ENCODE data around the gene TMEM33. TPM values are rescaled to one million over a fixed set of nuclear protein-coding genes. Genes with fewer than 3 reads are reported as not detected.
A peak's percentile ranks its signal among the peaks of the same experiment; 100 is the strongest.
"Not testable (repeated sequence)": the region's sequence is repeated elsewhere in the genome, so short reads cannot be mapped to it uniquely, and the experiment has no call there.

Gene TMEM33
- total RNA-seq, result 10 to 100 TPM; 50.1 to 68.3 TPM

GRCh38 chr4:41934901-41935651 lies at the start of gene TMEM33:
TSS of gene TMEM33 (plus strand) at chr4:41935429. CDS start at chr4:41935485, 56 bp downstream.
- H3K4me1 Mint-ChIP-seq, result peaks cover 55% of the 10 kb centered on the region
- peak within 1 kb of the TSS; percentile 90 for H3K4me3 Mint-ChIP-seq
- ATAC-seq (peak; percentile 85), DNase-seq (peak; percentile 86)
- CTCF ChIA-PET, result interaction anchor here (0.8 to 1.4 kb wide), 2 partner anchors 22 to 55 kb away, joined by 3 to 4 read pairs; partner anchors contain the start of gene SLC30A9
- peaks cover 4% of the 10 kb centered on the region for H3K9me3 Mint-ChIP-seq (ENCODE audit: low read depth)
- H3K27ac Mint-ChIP-seq, result peak within 1 kb of the TSS; percentile 85
- H3K27me3 Mint-ChIP-seq, result no peaks in the 10 kb centered on the region
- H3K36me3 Mint-ChIP-seq, result peaks cover 29% of the 10 kb centered on the region

GRCh38 chr4:41885456-41885855 lies 49.8 kb upstream of the TMEM33 start:
- Mint-ChIP-seq H3K4me1 (peaks cover 10% of the 10 kb centered on the region), H3K4me3 (no peak overlapping the region), H3K27me3 (peaks cover 60% of the 10 kb centered on the region), H3K27ac (no peak overlapping the region), H3K9me3 (ENCODE audit: low read depth) (no peaks in the 10 kb centered on the region), H3K36me3 (no peaks in the 10 kb centered on the region)
- ATAC-seq (no peak), DNase-seq (no peak)
- CTCF ChIA-PET, result interaction anchor here (1.7 kb wide), 1 partner anchor 192 kb away, joined by 6 read pairs; no protein-coding TSS in a partner anchor

- no peak overlapping the region for H3K4me3 Mint-ChIP-seq
- DNase-seq (no peak), ATAC-seq (no peak)
- H3K27me3 Mint-ChIP-seq, result peaks cover 49% of the 10 kb centered on the region
- H3K36me3 Mint-ChIP-seq, result no peaks in the 10 kb centered on the region
- no peaks in the 10 kb centered on the region for H3K9me3 Mint-ChIP-seq (ENCODE audit: low read depth)
- no peak overlapping the region for H3K27ac Mint-ChIP-seq
- CTCF ChIA-PET, result interaction anchor here (1.0 to 1.7 kb wide), 8 partner anchors 10 to 621 kb away, joined by 3 to 6 read pairs (median 4); no protein-coding TSS in a partner anchor
- H3K4me1 Mint-ChIP-seq, result peaks cover 4% of the 10 kb centered on the region
These were observed 48.0 kb upstream of the TMEM33 start for GRCh38 chr4:41887277-41887676.

- no peak overlapping the region for H3K27ac Mint-ChIP-seq
- H3K27me3 Mint-ChIP-seq, result peaks cover 48% of the 10 kb centered on the region
- no peaks in the 10 kb centered on the region for H3K9me3 Mint-ChIP-seq (ENCODE audit: low read depth)
- CTCF ChIA-PET, result interaction anchor here (0.6 to 1.7 kb wide), 9 partner anchors 11 to 622 kb away, joined by 3 to 6 read pairs (median 3); no protein-coding TSS in a partner anchor
- ATAC-seq, result no peak
- H3K4me1 Mint-ChIP-seq, result no peaks in the 10 kb centered on the region
- peak; percentile 54 for DNase-seq
- H3K36me3 Mint-ChIP-seq, result no peaks in the 10 kb centered on the region
- H3K4me3 Mint-ChIP-seq, result no peak overlapping the region
These were observed 47.2 kb upstream of the TMEM33 start for GRCh38 chr4:41887821-41888686.

- H3K27ac Mint-ChIP-seq, result no peak overlapping the region
- no peaks in the 10 kb centered on the region for H3K9me3 Mint-ChIP-seq (ENCODE audit: low read depth)
- no peaks in the 10 kb centered on the region for H3K36me3 Mint-ChIP-seq
- no peak for DNase-seq
- CTCF ChIA-PET, result interaction anchor here (1.3 to 2.1 kb wide), 7 partner anchors 12 to 622 kb away, joined by 3 to 6 read pairs (median 4); no protein-coding TSS in a partner anchor
- no peak for ATAC-seq
- H3K4me3 Mint-ChIP-seq, result no peak overlapping the region
- H3K27me3 Mint-ChIP-seq, result peaks cover 44% of the 10 kb centered on the region
- no peaks in the 10 kb centered on the region for H3K4me1 Mint-ChIP-seq
These were observed 46.5 kb upstream of the TMEM33 start for GRCh38 chr4:41888687-41889074.

- H3K4me3 Mint-ChIP-seq, result no peak overlapping the region
- CTCF ChIA-PET, result interaction anchor here (2.1 kb wide), 1 partner anchor 607 kb away, joined by 4 read pairs; no protein-coding TSS in a partner anchor
- no peaks in the 10 kb centered on the region for H3K4me1 Mint-ChIP-seq
- H3K27me3 Mint-ChIP-seq, result peaks cover 39% of the 10 kb centered on the region
- no peaks in the 10 kb centered on the region for H3K9me3 Mint-ChIP-seq (ENCODE audit: low read depth)
- no peaks in the 10 kb centered on the region for H3K36me3 Mint-ChIP-seq
- ATAC-seq (no peak), DNase-seq (no peak)
- H3K27ac Mint-ChIP-seq, result no peak overlapping the region
These were observed 45.9 kb upstream of the TMEM33 start for GRCh38 chr4:41889317-41889716.

GRCh38 chr4:41890085-41890484 lies 45.1 kb upstream of the TMEM33 start:
- CTCF ChIA-PET, result interaction anchor here (1.0 to 2.1 kb wide), 2 partner anchors 29 to 608 kb away, joined by 3 to 4 read pairs; no protein-coding TSS in a partner anchor

GRCh38 chr4:41896648-41897047 lies 38.6 kb upstream of the TMEM33 start:
- Mint-ChIP-seq H3K9me3 (ENCODE audit: low read depth) (no peaks in the 10 kb centered on the region), H3K36me3 (no peaks in the 10 kb centered on the region), H3K27ac (no peak overlapping the region), H3K4me3 (no peak overlapping the region), H3K4me1 (no peaks in the 10 kb centered on the region), H3K27me3 (peaks cover 11% of the 10 kb centered on the region)
- no peak for ATAC-seq
- CTCF ChIA-PET, result no interaction called here
- DNase-seq, result no peak

More at GRCh38 chr4:41890085-41890484, 45.1 kb upstream of the TMEM33 start:
- DNase-seq, result no peak
- H3K4me3 Mint-ChIP-seq, result no peak overlapping the region
- H3K4me1 Mint-ChIP-seq, result no peaks in the 10 kb centered on the region
- peaks cover 38% of the 10 kb centered on the region for H3K27me3 Mint-ChIP-seq
- no peak overlapping the region for H3K27ac Mint-ChIP-seq
- H3K36me3 Mint-ChIP-seq, result no peaks in the 10 kb centered on the region
- no peak for ATAC-seq
- no peaks in the 10 kb centered on the region for H3K9me3 Mint-ChIP-seq (ENCODE audit: low read depth)

- CTCF ChIA-PET, result no interaction called here
- ATAC-seq, result no peak
- Mint-ChIP-seq H3K4me1 (no peaks in the 10 kb centered on the region), H3K4me3 (no peak overlapping the region), H3K9me3 (ENCODE audit: low read depth) (no peaks in the 10 kb centered on the region), H3K36me3 (no peaks in the 10 kb centered on the region), H3K27me3 (peaks cover 12% of the 10 kb centered on the region), H3K27ac (no peak overlapping the region)
- no peak for DNase-seq
These were observed 37.5 kb upstream of the TMEM33 start for GRCh38 chr4:41897698-41898097.

- CTCF ChIA-PET; DNase-seq; H3K4me1 Mint-ChIP-seq; ATAC-seq; H3K27ac Mint-ChIP-seq; H3K36me3 Mint-ChIP-seq; H3K4me3 Mint-ChIP-seq; H3K9me3 Mint-ChIP-seq (ENCODE audit: low read depth): not testable (repeated sequence)
- peaks cover 11% of the 10 kb centered on the region for H3K27me3 Mint-ChIP-seq
These were observed 26.1 kb upstream of the TMEM33 start for GRCh38 chr4:41909136-41909535.

GRCh38 chr4:41912546-41912945 lies 22.7 kb upstream of the TMEM33 start:
- ATAC-seq (no peak), DNase-seq (no peak)
- Mint-ChIP-seq H3K27ac (no peak overlapping the region), H3K9me3 (ENCODE audit: low read depth) (no peaks in the 10 kb centered on the region), H3K27me3 (no peaks in the 10 kb centered on the region), H3K36me3 (no peaks in the 10 kb centered on the region), H3K4me3 (no peak overlapping the region), H3K4me1 (peaks cover 8% of the 10 kb centered on the region)
- CTCF ChIA-PET, result no interaction called here

- Mint-ChIP-seq H3K36me3 (no peaks in the 10 kb centered on the region), H3K4me3 (no peak overlapping the region), H3K27ac (no peak overlapping the region), H3K27me3 (no peaks in the 10 kb centered on the region), H3K4me1 (peaks cover 8% of the 10 kb centered on the region), H3K9me3 (ENCODE audit: low read depth) (no peaks in the 10 kb centered on the region)
- DNase-seq, result no peak
- no peak for ATAC-seq
- CTCF ChIA-PET, result no interaction called here
These were observed 21.7 kb upstream of the TMEM33 start for GRCh38 chr4:41913509-41913908.

GRCh38 chr4:41918278-41918677 lies 17.0 kb upstream of the TMEM33 start:
- CTCF ChIA-PET, result no interaction called here

More at GRCh38 chr4:41918278-41918677, 17.0 kb upstream of the TMEM33 start:
- peaks cover 11% of the 10 kb centered on the region for H3K9me3 Mint-ChIP-seq (ENCODE audit: low read depth)
- H3K4me1 Mint-ChIP-seq, result peaks cover 5% of the 10 kb centered on the region
- no peak overlapping the region for H3K4me3 Mint-ChIP-seq
- H3K27ac Mint-ChIP-seq, result no peak overlapping the region
- DNase-seq (no peak), ATAC-seq (no peak)
- no peaks in the 10 kb centered on the region for H3K36me3 Mint-ChIP-seq
- peaks cover 9% of the 10 kb centered on the region for H3K27me3 Mint-ChIP-seq

All from activated CD8-positive, alpha-beta memory T cell treated with anti-CD3 and anti-CD28 coated beads, Interleukin-2, amount 10 ng/mL, durations not matched to agents 7 days and 5 days (primary cell).